COLO829 (cell line): ENCODE results near the gene CAMKK1.
"Not testable (repeated sequence)": the region's sequence is repeated elsewhere in the genome, so short reads cannot be mapped to it uniquely, and the experiment has no call there.

Experiments
- DNase-seq: peaks from one replicate; pipeline ENCODE4 v3.0.0; 2012; ENCODE audit warnings: low spot score

Gene CAMKK1

GRCh38 chr17:3845621-3846436 is 47.0 kb downstream of the CAMKK1 start, which contains the start of gene NCBP3:
TSS of gene NCBP3 (minus strand) at chr17:3846246. CDS start at chr17:3846223, 23 bp downstream.
- DNase-seq, result peak; percentile 87

GRCh38 chr17:3845291-3845620 is 47.6 kb downstream of the CAMKK1 start:
- no peak for DNase-seq

DNA sequence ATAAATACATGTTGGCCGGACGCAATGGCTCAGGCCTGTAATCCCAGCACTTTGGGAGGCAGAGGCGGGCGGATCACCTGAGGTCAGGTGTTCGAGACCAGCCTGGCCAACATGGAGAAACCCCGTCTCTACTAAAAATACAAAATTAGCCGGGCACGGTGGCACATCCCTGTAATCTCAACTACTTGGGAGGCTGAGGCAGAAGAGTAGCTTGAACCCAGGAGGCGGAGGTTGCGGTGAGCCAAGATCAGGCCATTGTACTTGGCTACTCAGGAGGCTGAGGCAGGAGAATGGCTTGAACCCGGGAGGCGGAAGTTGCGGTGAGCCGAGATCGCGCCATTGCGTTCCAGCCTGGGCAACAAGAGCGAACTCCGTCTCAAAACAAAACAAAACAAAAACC is 48.3 kb downstream of the CAMKK1 start:
- DNase-seq, result not testable (repeated sequence)

- peak; percentile 16 for DNase-seq
Observed at GRCh38 chr17:3843935-3844516, 48.8 kb downstream of the CAMKK1 start.

DNA sequence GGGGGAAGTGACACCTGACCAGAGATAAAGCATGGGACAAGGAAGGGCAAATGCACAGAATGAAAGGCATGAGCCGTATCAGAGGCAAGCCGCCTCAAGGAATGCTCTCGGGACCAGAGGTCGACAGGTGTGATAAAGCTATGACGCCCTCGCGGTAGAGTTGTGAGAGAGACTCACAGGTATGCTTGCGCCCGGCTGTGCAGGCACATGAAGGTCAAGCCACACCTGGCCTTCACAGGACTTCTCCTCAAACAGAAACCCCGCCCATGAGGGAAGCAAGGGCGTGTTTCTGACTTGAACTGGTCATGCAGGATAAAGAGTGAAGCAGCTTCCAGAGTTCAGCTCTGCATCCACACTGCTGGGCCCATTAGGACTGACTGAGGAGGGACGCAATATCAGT is 54.6 kb downstream of the CAMKK1 start:
- no peak for DNase-seq

DNA sequence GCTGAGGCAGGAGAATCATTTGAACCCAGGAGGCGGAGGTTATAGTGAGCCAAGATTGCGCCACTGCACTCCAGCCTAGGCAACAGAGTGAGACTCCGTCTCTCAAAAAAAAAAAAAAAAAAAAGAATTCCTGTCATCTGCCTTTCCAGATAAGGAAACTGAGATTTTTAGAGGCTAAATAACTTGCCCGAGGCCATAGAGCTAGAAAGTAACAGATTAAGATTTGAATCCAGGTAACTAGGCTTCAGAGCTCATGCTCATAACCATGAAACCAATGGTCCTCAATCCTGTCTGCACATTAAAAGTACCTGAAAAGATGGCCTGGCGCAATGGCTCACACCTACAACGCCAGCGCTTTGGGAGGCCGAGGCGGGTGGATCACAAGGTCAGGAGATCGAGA is 56.3 kb downstream of the CAMKK1 start:
- DNase-seq, result no peak

- peak; percentile 6 for DNase-seq
Observed at GRCh38 chr17:3835410-3836229, 57.2 kb downstream of the CAMKK1 start.

GRCh38 chr17:3834811-3835210 is 58.0 kb downstream of the CAMKK1 start:
- no peak for DNase-seq

- DNase-seq, result no peak
Observed at GRCh38 chr17:3828852-3829232, 64.0 kb downstream of the CAMKK1 start.

DNA sequence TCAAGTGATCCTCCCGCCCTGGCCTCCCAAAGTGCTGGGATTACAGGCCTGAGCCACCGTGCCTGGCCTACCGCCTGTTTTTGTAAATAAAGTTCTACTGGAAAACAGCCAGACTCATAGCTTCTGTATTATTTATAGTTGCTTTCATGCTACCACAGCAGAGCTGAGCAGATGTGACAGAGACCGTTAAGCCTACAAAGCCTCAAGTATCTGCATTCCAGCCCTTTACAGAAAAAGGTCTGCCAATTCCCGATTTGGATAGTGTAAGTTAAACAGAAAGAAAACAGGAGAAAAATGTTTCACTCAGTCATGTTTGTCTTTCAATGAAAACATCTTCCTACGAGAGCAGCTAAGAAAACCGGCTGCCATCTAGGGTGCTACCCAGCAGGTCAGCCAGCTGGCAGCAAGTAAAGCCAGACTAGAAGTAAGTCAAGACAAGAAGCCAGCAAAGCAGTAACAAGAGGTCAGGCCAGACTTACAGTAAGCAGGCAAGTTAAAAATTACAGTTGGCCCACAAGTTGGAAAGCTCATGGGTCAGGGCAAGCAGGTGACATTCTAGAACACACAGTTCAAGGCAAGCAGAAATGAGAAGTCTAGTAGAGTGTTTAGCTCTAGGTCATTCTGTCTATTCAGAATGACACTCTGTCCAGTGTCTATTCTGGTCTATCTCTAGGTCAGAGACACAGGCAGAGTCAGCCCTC is 64.6 kb downstream of the CAMKK1 start:
- no peak for DNase-seq

DNA sequence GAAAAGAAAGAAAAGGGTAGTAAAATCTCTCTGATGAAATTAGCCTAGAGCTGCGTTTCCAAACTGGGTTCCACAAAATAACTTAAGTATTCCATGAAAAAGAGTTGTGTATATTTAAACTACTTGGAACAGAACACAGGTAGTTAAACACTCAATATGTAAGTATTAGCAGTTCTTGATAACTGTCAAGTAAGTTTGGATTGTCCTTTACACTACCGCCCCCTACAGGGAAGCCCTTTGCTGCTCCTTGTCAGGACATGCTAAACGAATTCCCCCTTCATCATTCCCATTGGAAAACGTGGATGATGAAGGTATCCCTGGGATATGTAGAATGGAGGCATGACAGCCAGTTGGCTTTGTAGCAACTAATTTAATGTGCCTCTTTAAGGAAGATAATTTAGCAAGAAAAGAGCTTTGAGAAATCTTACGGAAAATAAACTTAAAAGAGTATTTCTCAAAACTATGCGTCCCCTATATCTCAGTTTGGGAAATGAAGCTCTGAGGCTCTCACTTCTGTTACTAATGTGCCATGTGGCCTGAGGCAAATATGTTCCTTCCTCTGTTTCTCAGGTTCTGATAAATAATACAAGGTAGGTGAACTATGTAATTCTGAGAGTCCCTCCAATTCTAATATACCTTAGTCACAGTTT is 65.6 kb downstream of the CAMKK1 start:
- peak; percentile 71 for DNase-seq

DNA sequence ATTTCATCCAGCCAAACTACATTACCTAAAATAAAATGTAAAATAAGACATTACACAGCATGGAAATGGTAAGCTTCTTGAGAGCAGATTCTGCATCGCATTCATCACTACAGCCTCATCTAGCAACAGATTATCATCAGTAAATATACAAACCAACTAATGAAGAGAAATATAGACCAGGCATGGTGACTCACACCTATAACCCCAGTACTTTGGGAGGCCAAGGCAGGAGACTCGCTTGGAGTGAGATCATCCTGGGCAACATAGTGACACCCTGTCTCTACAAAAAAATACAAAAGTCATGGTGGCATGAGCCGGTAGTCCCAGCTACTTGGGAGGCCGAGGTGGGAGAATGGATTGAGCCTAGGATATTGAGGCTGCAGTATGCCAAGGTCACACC is 66.7 kb downstream of the CAMKK1 start:
- no peak for DNase-seq

- DNase-seq, result no peak
Observed at GRCh38 chr17:3821101-3821500, 71.8 kb downstream of the CAMKK1 start.

DNA sequence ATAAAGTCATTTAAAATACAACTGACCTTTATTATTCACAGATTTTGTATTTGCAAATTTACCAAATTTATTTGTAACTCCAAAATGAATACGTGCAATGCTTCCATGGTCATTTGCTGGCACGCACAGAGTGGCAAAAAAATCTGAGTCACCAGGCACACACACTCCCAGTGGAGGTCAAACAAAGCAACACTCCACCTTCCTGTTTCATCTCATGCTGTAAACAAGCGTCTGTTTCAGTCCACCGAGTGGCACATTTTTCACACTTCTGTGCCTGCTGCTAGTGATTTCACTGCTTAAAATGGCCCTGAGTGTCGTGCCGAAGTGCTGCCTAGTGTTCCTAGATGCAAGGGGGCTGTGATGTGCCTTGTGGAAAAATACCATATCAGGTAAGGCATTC is 74.1 kb downstream of the CAMKK1 start:
- DNase-seq, result no peak

- no peak for DNase-seq
Observed at GRCh38 chr17:3817851-3818605, 74.8 kb downstream of the CAMKK1 start.

GRCh38 chr17:3815925-3816324 is 76.9 kb downstream of the CAMKK1 start:
- no peak for DNase-seq

DNA sequence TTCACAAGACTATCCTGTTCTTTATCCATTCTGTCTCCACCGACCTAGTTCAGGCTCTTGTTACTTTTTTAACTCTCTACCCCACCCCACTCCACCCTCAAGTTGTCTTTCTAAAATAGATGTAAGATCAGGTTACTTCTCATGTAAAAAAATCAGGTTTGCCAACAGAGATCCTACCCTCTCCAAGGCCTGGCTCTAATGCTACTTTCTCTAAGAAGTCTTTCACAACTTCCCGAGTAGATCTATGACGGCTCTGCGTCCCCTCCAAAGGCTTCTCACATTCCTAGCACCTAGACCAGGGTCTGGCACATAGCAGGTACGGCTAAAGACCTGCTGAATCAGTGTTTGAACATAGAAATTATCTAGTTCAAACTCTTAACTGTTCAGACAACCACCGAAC is 77.7 kb downstream of the CAMKK1 start:
- no peak for DNase-seq

DNA sequence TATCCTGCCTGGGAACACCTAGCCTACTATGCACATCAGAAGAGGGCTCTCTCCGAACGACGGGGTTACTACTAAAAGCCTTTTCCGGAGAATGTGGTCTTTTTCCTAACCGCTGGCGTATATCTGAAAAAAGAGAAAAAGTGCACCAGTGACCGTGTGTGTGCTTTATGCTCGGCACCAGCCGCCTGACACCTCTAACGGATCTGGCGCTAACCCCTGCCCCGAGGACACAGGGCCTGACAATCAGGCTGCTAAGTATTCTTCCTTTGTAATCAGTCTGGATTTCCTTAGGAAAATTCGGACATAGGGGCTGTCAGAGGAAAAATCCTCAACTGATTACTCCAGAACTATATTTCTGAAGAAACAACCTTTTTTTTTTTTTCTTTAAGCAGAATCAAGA is 78.5 kb downstream of the CAMKK1 start:
- no peak for DNase-seq

- no peak for DNase-seq
Observed at GRCh38 chr17:3813171-3813570, 79.7 kb downstream of the CAMKK1 start.

- DNase-seq, result no peak
Observed at GRCh38 chr17:3812771-3813170, 80.1 kb downstream of the CAMKK1 start.

DNA sequence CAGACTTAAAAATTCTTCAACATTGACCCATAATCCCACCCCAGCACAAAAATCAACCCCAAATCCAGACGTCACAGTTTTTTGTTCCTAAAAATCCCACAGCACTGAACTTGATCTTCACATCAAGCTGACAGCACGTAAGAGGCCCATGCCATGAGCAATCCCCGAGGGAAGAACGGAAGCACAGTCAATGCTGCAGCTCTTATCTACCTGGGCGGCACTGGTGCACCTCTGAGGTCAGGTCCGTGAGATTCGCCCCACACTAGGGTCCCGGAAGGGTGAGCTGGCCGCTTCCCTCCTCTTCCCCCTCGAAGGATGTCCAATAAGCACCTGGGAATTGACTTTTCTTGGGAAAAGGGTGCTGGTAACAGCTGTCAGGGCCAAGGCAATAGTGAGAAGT is 80.6 kb downstream of the CAMKK1 start:
- DNase-seq, result no peak
